ENCODE results near the gene TMC5.

The TMC5 gene

DNA sequence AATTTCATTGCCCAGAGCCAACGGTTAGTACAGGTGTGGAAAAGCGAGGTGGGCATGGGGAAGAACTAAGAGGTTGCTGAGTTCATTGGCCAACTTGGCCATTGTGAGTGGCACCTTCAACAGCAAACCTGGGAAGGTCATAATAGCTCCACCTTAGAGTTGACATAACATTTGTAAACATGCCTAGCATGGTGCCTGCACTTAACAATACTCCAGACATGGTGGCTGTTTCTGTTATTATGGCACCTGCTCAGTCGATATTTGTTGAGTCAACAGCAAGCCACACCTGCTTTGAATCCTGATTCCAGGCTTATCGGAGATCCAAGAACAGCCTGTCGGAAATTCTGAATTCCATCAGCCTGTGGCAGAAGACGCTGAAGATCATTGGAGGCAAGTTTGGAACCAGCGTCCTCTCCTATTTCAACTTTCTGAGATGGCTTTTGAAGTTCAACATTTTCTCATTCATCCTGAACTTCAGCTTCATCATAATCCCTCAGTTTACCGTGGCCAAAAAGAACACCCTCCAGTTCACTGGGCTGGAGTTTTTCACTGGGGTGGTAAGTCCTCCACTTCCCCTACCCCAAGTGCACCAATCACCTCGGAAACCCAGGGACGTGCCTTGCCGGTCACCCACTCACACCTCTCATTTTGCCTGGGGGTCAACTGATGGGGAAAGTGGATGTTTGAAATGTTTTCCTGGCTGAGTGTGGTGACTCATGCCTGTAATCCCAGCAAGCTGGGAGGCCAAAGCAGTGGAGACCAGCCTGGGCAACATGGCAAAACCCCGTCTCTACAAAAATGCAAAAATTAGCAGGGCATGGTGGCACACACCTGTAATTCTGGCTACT is 46.0 kb downstream of the TMC5 start:
- no peak for DNase-seq (ENCODE audit: low read depth)

DNA sequence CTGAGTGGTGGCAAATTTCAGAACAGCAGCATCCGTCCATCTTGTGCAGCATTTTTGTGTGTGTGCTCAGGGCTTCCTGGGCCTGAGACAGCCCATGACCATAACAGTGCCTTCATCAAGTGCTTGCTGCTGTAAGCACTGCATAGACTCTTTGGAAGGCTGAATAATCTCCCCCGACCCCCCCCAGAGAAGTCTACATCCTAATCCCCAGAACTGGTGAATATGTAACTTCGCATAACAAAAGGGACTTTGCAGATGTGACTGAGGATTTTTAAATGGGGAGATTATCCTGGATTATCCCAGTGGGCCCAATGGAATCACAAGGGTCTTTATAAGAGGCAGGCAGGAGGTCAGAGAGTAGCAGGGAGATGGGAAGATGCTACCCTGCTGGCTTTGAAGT is 50.6 kb downstream of the TMC5 start:
- no peak for DNase-seq (ENCODE audit: low read depth)

DNA sequence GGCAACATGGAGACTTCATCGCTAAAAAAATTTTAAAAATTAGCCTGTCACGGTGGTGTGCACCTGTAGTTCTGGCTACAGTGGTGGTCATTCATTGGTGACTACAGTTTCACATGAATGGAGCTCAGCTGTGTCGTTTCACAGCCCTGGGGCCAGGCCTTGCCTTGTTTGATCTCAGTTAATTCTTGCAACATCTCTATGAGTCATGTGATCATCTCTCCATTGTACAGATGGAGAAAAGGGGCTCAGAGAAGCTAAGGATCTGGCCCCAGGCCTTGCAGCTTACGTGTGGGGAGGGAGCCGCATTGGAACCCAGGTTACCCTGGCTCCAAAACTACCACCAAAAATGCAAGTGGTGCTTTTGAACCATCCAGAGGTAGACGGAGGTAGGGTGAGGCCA is 54.8 kb downstream of the TMC5 start:
- DNase-seq (ENCODE audit: low read depth) = no peak

- DNase-seq (ENCODE audit: low read depth) = no peak
Observed at GRCh38 chr16:19474617-19475016, 56.9 kb downstream of the TMC5 start.

DNA sequence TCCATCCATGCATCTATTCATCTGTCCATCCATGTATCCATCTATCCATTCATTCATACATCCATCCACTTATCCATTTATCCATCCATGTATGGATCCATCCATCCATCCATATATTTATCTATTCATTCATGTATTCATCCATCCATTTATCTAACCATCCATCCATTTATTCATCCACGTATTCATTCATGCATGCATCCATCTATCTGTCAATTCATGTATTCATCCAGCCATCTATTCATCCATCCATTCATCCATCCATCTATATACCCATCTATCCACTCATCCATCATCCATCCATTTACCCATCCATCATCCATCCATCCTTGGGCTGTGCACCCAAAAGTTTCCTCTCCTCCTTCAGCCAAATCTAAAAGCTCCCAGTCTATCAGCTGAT is 60.8 kb downstream of the TMC5 start:
- no peak for DNase-seq (ENCODE audit: low read depth)

DNA sequence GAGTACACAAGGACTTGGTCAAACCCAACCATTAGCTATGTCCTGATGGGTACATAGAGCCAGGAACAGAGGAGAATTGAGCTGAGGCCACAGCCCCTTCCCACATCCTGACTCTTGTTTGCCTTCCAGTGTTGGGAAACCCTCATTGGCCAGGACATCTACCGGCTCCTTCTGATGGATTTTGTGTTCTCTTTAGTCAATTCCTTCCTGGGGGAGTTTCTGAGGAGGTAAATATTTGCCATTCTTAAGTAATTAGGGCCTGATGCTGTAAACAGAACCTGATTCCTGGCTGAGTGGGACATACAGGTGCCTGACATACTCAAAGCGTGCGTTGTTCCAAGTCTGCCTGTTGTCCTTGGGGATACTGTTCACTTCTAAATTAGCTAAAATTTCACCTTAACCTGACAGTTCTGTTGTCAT is 61.6 kb downstream of the TMC5 start:
- no peak for DNase-seq (ENCODE audit: low read depth)

DNA sequence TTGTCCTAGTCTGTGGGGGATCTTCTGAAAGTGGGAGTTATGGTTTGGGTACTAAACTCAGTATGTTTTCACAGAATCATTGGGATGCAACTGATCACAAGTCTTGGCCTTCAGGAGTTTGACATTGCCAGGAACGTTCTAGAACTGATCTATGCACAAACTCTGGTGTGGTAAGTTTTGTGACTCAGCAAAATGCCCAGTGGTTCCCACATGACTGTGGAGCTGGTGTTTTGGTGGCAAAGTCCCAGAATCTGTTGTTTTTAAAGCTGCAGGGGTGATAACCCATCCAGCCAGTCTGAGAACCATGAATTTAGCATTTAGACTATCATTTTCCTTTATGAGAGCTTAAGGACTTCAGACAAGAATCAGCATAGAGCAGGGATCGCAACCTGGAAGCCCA is 63.6 kb downstream of the TMC5 start:
- DNase-seq (ENCODE audit: low read depth) = no peak

- no peak for DNase-seq (ENCODE audit: low read depth)
Observed at GRCh38 chr16:19481769-19482168, 64.1 kb downstream of the TMC5 start.

- no peak for DNase-seq (ENCODE audit: low read depth)
Observed at GRCh38 chr16:19482291-19482690, 64.6 kb downstream of the TMC5 start.

DNA sequence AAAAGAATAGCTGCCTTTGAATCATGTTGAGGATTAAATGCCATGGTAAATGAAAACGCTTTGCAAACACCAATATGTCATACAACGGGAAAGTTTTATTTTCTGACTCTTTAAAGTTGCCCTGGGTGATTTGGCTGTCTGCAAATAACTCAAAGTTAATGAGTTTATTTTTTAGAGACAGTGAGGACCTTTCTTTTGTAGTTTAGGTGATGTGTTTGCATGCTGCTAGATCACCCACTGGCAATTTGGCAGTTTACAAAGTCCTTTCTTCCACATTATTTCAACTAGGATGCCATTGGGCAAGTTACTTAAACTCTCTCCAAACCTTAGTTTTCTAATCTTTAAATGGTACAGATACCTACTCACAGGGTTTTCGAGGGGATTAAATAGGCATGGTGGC is 66.4 kb downstream of the TMC5 start:
- DNase-seq (ENCODE audit: low read depth) = no peak

GRCh38 chr16:19485611-19486010 is 67.9 kb downstream of the TMC5 start:
- no peak for DNase-seq (ENCODE audit: low read depth)

DNA sequence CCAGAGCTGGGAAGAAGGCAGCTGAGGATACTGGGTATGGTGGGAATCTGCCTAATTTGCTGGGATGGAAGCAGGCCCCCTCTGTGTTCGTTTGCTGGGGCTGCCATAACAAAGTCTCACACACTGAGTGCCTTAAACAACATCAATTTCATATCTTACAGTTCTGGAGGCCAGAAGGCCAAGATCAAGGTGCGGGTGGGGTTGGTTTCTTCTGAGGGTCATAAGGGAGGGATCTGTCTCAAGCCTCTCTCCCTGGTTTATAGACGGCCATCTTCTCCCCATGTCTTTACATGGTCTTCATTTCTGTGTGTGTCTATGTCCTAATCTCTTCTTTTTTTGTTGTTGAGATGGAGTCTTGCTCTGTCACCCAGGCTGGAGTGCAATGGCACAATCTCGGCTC is 68.4 kb downstream of the TMC5 start:
- no peak for DNase-seq (ENCODE audit: low read depth)

DNA sequence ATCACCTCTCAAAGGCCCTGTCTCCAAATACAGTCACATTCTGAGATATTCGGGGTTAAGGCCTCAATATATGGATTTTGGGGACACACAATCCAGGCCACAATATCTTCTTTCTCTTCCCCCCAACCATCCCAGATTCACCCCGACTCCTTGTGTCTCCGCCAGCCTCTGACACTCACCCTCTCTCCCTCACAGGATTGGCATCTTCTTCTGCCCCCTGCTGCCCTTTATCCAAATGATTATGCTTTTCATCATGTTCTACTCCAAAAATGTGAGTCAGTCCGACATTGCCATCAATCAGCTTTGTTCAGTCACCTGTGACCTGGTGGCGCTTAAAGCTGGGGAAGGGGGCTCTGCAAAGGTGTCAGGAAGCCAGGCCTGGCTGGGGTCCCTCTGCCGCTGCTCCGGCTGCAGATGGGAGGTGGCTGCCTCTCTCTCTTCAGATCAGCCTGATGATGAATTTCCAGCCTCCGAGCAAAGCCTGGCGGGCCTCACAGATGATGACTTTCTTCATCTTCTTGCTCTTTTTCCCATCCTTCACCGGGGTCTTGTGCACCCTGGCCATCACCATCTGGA is 69.2 kb downstream of the TMC5 start:
- DNase-seq (ENCODE audit: low read depth) = no peak

DNA sequence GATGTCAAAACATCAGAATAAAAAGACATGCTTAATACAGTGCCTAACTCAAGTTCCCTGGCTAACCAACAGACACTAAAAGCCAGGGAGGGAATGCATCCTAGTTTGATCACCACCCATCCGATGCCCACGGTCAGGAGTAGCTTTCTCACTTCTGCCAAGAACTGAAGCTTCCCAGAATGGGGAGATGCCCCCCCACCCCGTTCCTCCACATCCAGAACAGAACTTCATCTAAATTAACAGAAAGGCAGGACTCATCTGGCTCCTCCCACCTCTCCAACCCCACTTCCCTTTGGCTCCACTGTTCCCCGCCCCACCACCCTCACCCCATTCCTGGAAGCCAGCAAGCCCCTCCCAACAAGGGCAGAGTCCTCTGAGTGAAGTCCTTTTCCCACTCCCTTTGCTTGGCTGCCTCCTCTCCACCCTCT is 70.5 kb downstream of the TMC5 start:
- DNase-seq (ENCODE audit: low read depth) = no peak

DNA sequence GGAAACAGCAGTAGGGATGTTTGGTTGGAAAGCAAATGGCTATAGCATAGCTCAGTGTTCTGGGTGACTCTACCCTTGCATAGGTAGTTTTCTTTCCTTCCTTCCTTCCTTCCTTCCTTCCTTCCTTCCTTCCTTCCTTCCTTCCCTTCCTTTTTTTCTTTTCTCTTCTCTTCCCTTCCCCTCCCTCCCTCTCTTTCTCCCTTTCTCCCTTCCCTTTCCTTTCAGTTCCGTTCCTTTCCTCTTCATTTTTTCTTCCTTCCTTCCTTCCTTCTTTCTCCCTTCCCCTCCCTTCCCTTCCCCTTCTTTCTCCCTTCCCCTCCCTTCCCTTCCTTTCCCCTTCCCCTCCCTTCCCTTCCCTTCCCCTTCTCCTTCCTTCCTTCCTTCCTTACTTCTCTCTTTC is 72.9 kb downstream of the TMC5 start:
- no peak for DNase-seq (ENCODE audit: low read depth)

DNA sequence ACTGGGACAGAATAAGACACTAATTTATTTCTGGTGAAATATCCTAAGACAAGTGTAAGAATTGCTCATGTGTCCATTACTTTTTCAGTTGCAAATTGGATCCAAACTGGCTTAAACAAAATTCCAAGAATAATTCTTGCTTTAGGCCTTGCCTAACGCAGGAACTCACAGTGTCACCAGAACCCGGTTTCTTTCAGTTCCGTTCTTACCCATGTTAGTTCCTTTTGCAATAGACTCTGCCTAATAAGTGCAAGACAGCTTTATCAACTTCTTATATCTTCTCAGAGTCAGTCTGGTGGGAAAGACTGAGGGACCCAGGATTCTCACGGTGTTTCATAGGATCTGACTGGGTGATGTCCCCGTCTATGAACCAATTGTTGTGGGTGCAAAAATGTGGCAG is 79.5 kb downstream of the TMC5 start:
- no peak for DNase-seq (ENCODE audit: low read depth)

DNA sequence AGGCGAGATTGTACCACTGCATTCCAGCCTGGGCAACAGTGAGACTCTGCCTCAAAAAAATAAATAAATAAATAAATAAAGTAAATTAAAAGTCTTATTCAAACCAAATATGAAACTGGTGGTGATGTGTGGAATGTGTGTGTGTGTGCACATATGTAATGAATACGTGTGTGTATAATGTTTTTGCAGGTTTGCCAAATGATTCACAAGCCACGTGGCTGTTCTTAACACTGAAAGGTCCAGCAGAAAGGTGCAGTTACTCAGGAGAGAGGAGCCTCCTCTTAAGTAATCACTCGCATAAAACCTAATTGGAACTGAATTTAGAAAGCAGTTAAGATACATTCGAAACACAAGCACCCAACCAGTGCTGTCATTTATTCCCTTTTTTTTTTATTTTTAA is 81.3 kb downstream of the TMC5 start:
- DNase-seq (ENCODE audit: low read depth) = no peak

DNA sequence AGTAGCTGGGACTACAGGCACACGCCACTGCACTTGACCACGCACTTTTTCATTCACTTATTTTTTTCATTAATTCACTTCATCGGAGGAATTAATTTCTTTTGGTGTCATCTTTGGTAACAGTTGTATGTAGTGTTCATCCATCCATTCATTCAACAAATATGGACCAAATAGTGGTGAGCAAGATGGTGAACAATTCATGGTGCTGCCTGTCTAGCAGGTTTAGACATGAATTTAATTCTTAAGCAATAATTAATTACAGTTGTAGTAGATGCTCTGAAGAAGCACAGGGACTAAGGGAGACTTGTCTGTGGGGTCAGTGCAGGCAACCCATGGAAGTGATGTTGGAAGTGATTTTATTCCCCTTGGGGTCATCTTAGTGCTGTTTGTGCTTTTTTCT is 81.8 kb downstream of the TMC5 start:
- no peak for DNase-seq (ENCODE audit: low read depth)

DNA sequence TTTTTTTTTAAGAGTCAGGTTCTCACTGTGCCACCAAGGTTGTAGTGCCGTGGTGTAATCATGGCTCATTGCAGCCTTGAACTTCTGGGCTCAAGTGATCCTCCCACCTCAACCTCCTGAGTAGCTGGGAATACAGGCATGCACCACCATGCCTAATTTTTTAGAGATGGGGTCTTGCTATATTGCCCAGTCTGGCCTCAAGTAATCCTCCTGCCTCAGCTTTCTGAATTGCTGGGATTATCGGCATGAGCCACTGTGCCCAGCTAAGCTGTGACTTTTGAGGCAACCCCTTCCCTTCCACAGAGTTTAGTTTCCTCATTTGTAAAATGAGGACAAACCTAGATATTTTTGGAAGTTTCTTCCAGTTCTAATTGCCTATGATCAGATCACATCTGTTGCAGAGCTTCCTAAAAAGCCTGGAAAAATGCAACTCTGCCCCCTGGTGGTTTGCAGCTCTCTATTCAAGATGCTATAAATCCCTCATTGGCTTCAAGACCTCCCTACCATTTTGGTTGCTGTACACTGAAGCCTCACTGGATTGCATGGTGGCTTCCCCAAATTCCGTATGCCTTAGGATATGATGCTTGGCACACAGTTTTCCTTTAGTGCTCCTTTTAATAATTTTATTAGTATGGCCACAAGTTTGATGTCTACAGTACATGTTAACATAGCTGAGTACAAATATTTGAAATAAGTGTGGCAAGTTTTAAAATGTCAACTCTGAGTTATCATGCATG is 84.9 kb downstream of the TMC5 start:
- DNase-seq (ENCODE audit: low read depth) = no peak

- no peak for DNase-seq (ENCODE audit: low read depth)
Observed at GRCh38 chr16:19503461-19504075, 85.9 kb downstream of the TMC5 start.

DNA sequence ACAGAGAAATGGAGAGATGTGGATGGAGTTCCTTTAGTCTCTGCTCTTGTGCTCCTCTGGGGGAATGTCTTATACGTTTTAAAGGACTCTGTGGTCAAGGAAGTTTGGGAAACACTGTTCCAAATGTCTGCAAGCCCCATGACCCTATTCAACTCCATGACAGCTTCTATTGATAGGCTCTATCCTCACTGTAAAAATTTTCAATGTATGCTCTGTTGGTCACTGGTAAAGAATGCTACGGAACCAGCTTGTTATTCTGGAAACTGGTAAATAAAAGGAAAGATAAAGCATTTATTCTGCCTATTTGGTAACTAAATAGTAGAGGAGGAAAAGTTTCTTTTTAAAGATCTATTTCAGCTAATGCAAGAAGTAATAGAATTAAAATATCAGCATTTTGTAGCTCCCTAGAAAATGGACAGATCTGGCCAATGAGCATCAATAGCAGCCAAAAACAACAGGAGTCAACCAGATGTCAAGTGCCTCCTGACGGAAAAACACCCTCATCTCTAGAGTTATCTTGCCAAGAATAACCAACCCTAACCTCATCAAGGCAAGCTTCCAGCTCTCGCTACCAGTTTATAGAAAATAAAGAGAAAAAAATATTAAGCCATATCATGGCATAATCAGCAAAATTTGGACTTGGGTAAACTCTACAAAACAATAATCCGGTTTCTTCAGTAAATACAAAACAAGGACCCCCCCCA is 88.1 kb downstream of the TMC5 start:
- DNase-seq (ENCODE audit: low read depth) = no peak

DNA sequence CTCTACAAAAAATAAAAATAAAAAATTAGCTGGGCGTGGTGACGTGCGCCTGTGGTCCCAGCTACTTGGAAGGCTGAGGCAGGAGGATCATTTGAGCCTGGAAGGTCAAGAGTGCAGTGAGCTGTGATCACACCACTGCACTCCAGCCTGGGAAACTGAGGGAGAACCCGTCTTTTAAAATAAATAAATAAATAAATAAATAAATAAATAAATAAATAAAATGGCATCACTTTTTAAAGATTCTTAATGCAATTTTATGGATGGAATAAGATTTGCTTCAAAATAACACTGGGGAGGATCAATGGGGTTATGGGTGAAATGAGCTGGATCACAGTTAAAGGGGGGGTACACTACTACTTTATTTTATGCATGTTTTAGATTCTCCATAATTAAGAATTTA is 89.3 kb downstream of the TMC5 start:
- DNase-seq (ENCODE audit: low read depth) = no peak
